ENCODE data around the gene LDB1.

The LDB1 gene

DNA sequence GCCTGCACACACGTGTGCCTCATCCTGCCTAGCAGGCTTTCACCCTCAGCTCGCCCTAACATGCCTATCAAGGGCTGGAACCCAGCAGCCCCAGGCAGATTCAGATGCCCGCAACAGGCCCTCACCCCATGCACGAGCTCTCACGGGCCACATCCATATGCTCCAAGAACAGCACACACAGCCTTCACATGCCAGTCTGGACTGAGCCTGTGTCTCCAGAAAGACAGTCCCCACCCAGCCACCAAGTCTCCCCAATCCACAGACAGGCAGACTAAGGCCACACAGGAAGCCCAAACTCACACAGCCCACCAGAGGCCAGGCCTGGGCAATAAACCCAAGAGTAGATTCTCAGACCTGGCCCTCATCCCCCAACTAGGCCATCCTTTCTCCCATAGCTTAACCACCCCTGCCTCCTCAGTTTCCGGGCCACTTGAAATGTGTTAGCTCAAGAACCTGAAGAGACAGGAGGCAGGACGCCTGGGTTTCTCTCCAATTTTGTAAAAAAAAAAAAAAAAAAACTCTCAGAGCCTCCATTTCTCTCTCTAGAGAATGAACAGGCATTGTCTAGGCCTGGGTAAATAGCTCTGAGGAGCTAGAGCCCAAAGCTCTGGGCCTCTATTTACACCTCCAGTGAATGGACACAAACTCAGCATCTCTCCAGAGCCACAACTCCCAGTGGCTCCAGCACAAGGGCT is 6.8 kb downstream of the LDB1 start:
- DNase-seq (ENCODE audit: low read depth), result no peak

DNA sequence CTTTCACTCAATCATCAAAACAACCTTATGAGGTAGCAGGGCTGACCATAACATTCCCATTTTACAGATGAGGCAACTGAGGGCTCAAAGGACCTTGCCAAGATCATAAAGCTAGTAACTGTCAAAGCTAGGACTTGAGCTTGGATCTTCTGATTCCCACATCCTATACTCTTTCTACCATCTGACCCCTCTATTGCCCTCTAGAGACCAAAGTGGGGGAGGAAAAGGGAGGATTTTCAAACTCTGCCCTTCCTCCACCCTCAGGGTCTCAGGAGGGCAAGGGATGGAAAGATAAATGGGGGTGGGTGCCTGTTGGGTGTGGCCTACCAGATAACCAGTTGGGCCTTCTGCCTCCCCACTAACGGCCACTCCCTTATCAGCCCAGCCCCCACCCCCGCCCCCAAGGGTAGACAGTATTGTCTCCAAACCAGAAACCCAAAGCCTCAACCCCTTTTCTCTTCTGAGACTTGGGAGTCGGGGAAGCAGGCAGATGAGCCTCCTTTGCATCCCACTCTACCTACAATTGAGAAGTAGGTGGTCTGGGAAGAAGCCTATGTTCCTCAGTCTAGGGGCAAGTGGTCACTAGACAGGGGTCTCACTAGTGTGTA is 7.9 kb downstream of the LDB1 start:
- DNase-seq (ENCODE audit: low read depth), result no peak

DNA sequence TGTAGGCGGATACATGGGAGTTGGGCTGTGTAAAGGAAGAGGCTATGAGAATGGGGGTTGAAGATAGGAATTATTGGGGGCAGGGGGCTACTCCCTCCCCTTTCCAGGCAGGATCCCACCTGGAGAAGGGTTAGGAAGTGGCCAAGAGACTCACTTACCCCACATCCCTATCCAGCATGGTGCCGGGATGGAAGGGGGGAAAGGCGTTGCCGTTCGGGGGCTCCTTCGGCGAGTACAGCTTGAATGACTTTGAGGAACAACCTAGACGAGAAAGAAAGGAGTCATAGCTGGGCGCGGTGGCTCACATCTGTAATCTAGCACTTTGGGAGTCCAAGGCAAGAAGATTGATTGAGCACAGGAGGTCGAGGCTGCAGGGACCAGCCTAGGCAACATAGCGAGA is 8.9 kb downstream of the LDB1 start:
- DNase-seq (ENCODE audit: low read depth), result no peak

DNA sequence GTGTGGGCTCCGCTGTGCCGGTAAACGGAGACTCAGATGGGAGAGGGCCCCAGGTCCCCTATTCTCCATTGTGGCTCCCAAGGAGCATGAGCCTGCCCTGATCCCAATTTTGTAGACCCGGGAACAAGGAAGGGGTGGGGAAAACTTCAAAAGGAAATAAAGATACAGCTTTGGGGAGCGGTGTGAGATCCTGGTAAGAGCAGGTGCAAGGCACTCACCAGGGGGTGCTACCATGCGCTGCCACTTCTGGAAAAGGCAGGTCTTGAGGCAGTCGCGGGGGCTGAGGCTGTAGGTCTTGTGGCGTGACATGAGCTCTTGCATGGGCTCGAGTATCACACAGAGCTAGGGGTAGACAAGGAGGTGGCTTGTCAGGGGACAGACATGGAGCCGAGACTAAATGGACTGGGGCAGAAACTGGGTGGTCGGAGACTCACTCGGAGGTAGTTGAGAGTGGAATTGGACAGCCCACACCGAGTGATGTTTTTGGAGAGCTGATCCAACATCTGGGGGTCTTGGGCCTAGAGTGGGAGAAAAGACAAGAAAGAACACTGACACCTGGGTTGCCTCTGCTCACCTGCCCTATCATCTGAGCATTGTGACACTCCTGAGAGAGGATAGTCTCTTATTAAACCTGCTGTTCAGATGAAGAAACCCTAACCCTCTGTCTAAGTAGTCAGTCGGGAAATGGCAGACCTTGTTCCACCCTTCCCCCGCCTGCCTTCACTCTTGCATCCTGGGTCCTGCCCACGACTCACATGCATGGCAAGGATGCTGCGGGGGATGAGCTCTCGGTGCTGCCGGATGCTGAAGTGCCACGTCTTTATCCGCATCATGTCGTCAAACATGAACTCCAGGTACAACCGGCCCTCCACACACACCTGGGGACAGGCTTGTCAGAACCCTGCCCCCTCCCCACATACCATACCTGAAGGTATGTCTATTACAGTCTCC is 10.7 kb downstream of the LDB1 start:
- no peak for DNase-seq (ENCODE audit: low read depth)

DNA sequence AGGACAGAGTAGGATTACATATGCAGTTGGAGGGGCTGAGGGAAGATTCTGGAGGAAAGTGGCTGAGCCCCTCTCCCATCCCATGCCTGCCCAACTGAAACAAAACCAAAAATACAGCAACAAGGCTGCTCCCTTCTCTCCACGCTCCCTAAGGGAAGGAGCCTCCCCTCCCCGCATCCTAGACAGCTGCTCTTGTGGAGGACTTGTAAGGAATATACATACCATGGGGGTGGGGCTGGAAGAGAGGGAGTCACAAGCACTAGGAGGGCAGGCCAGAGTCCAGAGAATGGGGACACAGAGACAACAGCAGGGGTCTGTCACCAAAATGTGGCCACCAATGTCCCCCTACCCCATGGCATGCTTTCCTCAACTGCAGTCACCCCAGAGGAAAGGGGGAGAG is 13.2 kb downstream of the LDB1 start:
- DNase-seq (ENCODE audit: low read depth), result no peak

DNA sequence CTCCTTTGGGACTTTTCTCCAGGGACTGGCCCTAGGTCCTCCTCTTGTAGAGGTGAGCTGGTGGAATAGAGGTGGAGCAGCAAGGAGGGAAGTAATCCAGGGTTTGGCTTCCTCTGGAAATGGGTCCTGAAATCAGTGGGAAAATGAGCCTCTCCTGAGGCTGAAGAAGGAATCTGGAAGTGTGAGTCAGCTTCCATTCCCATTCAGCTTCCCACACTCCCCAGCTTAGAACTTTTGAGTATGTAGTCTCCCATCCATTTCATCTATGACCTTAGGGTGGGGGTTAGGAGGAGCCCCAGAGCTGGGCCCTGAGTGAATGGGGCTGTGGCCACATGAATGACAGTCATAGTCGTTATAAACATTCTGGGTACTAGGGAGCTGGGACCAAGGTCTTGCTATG is 17.7 kb downstream of the LDB1 start:
- DNase-seq (ENCODE audit: low read depth), result no peak

DNA sequence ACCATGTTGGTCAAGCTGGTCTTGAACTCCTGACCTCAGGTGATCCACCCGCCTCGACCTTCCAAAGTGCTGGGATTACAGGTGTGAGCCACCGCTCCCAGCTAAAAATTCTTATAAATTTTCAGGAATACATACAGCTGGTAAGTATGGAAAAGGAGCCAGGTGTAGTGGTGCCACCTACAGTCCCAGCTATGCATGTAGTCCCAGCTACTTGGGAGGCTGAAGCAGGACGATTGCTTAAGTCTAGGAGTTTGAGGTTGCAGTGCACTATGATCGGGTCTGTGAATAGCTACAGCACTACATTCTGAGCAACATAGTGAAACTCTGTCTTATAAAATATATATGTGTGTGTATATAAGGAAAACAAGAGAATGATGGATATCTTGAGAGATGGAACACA is 19.0 kb downstream of the LDB1 start:
- no peak for DNase-seq (ENCODE audit: low read depth)

DNA sequence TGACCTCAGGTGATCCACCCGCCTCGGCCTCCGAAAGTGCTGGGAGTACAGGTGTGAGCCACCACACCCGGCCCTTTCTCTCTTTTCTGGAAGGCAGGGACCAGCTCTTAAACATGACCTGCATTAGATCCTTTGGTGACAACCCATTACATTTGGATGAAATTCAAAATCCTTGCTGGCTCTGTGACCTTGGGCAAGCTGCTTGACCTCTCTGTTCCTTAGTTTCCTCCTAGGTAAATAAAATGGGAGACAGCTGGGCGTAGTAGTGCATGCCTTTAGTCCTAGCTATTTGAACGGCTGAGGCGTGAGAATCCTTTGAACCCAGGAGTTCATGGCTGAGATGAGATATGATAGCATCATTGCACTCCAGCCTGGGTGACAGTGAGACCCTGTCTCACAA is 23.7 kb downstream of the LDB1 start:
- DNase-seq (ENCODE audit: low read depth), result no peak

DNA sequence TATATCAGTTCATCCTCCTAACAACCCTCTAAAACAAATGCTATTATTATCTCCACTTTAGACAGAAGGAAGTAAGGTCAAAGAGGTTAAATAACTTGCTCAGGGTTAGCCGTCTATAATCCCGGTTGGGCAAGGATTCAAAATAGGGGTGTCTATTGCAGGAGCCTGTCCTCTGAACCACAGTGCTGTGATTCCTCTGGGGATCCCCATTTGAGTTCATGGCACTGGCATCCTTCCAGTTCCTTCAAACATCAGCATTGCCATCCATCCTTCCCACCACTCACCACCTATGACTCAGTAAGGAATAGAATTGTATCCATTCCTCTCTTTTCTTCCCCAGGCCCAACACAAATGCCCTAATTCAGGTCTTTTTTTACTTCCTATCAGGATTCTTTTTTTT is 29.4 kb downstream of the LDB1 start:
- DNase-seq (ENCODE audit: low read depth), result no peak

DNA sequence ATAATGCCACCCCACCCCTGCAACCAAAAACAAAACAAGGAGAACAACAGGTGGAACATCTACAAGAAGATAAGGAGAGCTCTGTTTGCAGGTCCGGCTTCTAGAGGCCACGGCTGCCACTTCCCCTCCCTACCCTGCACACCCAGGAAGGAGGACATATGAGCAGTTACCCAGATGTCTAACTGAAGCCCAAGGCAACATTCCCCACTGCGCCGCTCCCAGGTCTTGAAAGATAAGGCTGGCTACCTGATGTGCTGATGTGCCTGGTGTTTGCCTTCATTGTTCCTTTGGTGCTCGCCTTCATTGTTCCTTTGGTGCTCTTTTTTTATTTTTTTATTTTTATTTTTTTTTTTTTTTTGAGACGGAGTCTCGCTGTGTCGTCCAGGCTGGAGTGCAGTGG is 34.0 kb downstream of the LDB1 start:
- no peak for DNase-seq (ENCODE audit: low read depth)

DNA sequence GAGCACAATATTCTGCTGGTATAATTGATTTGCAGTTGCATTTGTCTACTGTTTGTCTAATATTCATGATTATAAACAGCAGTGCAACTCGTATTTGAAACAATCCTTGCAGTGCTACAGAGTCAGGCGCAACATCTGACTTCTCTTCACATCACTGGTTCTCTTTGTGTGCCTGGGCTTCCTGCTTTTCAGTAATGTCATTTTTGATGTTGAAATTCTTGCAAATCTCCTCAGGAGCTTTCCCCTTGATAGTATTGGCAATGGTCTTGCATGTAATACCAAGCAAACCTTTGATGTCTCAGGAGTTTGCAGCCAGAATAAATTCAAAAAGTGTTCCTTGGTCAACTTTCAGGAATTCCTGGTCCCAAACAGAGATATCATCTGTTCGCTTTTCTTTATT is 34.8 kb downstream of the LDB1 start:
- no peak for DNase-seq (ENCODE audit: low read depth)

DNA sequence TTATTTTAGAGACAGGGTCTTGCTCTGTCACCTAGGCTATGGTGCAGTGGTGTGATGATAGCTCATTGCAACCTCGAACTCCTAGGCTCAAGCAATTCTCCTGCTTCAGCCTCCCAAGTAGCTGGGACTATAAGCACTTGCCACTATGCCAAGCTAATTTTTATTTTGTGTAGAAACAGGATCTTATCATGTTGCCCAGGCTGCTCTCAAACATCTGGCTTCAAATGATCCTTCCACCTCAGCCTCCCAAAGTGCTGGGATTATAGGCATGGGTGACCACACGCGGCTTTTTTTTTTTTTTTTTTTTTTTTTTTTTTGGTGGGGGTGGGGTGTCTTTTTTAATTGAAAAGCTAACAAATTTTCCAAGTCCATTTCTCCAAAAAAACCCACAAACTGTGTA is 36.6 kb downstream of the LDB1 start:
- DNase-seq (ENCODE audit: low read depth), result no peak

DNA sequence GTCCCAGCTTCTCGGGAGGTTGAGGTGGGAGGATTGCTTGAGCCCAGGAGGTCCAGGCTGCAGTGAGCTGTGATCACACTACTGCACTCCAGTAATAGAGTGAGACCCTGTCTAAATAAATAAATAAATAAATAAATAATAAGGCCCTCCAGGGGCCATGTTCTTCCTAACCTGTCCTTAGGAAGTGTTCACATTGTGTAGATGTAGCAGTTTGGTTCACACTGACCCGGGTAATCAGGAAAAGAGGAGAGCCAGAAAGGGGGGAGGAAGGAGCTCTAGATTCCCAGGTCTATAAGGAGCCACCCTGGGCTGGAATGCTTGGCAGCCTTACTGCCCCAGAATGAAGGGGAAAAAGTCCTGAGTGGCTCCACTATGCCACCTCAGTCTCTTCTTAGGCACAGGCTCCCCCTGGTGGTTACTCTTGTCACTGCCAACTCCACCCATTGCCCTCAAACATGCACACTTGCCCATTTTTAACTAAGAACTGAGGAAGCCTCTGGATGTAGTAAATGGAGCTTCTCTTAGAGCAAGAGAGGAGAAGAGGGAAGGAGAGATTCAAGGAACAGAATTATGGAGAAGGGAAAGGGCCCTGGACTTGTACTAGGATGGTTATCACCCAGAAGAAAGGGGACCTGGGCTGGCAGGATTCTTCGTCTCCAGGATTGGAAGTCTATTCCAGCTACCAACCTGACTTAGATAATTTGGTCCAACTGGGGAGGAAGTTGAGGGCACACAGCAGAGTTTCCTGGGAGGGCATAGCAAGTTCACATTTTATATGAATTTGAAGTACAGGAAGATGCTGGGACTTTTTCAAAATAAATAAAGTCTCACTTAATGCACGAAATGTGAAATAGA is 47.3 kb downstream of the LDB1 start:
- DNase-seq (ENCODE audit: low read depth), result peak; percentile 66

DNA sequence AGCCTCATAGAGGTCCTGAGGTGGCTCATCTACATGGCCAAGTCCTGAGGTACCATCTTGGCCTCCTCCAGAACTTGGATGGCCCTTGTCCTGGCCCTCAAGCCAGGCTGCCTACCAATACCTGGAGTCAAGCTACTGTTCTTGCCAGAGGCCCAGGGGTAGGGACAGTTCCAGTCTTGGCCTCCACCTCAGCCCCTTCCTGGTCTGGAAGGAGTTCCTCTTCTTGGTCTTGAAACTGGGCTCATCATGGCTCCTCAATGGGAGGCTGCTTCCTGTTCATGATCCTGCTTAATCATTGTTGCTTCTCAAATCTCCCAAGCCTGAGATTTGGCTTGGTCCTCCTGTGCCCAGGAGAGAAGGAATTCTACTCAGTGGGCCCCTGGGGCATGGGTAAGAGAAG is 51.1 kb downstream of the LDB1 start:
- DNase-seq (ENCODE audit: low read depth), result no peak

DNA sequence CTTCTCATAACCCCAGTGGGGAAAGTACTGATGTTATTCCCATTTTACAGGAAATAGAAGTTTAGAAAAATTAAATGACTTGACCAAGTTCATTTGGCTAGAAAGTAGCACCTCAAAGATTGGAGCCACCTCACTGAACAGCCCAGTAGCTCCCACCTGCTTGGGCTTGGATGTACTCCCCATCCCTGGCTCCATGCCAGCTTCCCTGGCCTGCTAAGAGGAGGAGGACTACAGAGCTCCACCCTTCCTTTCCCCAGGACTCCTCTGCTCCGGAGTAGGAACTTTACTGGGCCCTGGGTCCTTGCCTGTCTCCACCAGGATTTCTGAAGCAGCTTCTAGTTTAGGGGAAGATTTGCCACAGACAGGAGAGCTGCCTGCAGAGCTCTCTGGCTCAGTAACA is 52.0 kb downstream of the LDB1 start:
- DNase-seq (ENCODE audit: low read depth), result no peak

DNA sequence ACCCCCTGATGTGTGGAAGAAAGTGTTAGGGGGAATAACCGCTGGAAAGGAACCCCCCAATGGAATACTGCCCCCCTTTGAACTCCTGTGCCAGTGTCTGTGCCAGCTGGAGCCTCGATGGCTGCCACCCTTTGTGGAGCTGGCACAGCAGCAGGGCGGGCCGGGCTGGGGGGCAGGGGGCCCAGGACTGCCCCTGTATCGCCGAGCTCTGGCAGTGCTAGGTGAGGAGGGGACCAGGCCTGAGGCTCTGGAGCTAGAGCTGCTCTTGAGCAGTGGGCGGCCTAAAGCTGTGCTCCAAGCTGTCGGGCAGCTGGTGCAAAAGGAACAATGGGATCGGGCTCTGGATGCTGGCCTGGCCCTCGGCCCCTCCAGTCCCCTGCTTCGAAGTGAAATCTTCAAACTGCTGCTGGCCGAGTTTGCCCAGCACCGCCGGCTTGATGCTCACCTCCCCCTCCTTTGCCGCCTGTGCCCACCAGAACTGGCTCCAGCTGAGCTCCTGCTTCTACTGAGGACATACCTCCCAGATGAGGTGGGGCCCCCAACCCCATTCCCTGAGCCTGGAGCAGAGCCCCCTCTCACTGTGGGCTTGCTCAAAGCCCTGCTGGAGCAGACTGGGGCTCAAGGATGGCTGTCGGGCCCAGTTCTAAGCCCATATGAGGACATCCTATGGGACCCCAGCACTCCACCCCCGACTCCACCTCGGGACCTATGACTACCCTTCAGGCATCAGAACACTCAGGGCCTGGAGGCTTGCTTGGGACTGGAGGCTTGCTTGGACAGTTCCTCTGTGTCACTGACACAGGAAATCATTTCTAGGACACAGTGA is 52.9 kb downstream of the LDB1 start:
- DNase-seq (ENCODE audit: low read depth), result no peak

DNA sequence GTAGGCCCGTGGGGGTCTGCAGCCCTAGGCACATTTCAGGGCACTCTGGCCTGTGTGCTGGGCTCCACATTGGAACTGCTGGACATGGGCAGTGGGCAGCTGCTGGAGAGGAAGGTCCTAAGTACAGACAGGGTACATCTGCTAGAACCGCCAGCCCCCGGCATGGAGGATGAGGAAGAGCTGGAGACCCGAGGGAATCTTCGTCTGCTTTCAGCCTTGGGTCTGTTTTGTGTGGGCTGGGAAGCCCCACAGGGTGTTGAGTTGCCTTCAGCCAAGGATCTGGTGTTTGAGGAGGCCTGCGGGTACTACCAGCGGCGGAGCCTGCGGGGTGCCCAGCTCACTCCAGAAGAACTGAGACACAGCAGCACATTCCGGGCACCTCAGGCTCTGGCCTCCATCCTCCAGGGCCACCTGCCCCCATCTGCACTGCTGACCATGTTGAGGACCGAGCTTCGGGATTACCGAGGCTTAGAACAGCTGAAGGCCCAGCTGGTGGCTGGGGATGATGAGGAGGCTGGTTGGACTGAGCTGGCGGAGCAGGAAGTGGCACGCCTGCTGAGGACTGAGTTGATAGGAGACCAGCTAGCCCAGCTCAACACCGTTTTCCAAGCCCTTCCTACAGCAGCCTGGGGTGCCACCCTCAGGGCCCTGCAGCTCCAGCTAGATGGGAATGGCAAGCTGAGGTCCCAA is 53.6 kb downstream of the LDB1 start:
- DNase-seq (ENCODE audit: low read depth), result no peak

DNA sequence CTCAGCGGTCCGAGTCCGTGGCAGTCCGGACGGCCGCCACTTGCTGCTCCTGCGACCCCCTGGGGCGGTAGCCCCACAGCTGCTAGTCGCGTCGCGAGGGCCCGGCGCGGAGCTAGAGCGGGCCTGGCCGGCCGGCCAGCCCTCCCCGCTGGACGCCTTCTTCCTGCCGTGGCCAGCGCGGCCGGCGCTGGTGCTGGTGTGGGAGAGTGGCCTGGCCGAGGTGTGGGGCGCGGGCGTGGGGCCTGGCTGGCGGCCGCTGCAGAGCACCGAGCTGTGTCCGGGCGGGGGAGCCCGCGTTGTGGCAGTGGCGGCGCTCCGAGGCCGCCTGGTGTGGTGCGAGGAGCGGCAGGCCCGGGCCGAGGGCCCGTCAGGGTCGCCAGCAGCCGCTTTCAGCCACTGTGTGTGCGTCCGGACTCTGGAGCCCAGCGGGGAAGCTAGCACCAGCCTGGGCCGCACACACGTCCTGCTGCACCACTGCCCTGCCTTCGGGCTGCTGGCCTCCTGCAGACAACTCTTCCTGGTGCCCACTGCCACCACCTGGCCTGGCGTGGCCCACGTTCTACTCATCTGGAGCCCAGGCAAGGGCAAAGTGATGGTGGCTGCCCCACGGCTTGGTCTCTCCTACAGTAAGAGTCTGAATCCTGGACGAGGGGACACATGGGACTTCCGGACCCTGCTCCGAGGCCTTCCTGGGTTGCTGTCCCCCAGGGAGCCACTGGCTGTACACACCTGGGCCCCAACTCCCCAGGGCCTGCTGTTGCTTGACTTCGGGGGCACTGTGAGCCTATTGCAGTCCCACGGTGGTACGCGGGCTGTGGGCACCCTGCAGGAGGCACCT is 54.4 kb downstream of the LDB1 start:
- no peak for DNase-seq (ENCODE audit: low read depth)

DNA sequence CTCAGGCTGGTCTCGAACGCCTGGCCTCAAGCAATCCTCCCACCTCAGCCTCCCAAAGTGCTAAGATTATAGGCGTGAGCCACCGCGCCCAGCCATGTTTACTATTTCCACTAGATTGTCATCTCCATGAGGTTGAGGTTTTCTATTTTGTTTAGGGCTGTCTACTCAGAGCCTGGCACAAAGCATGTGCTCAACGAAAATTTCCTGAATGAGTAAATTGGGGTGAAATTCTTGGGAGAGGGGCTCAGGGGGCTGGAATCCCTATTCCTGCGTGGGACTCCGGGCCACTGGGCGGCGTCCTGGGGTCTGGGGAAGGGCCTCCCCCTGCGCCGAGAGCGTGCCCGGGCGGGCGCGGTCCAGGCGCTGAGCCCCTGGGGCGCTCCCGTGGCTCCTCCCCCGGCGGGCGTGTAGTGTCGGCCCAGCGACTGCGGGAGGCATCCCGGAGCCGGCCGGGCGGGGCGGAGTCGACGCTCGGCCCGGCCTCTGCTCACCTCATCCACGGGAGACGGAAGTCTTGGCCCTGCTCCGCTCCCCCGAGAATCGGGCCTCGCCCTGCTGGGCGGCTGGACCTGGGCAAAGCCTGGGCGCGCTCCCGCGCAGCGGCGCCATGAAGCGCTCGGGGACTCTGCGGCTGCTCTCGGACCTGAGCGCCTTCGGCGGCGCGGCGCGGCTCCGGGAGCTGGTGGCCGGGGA is 55.2 kb downstream of the LDB1 start, which contains the start of gene HPS6:
Gene HPS6, plus strand, starts transcription at position 482 of the 693 bp plus-strand sequence. Its CDS starts 126 bp downstream, at position 608.
- peak; percentile 70 for DNase-seq (ENCODE audit: low read depth)

All from stimulated activated CD8-positive, alpha-beta memory T cell treated with anti-CD3 and anti-CD28 coated beads, Interleukin-7, amount 100 ng/mL, for 24 hours (primary cell).